WTC11 (cell line): ENCODE results near the gene RNF149.

Experiments
- ARID4B ChIP-seq: sonication (generic); formaldehyde crosslinking; IDR thresholded peaks from 2 replicates; pipeline ENCODE4 v1.8.0; 2023; ENCODE audit warnings: missing genetic modification reagents, mild to moderate bottlenecking, borderline replicate concordance
- ATF6 ChIP-seq: sonication (generic); formaldehyde crosslinking; IDR thresholded peaks from 2 replicates; pipeline ENCODE4 v1.8.1; 2023; ENCODE audit warnings: mild to moderate bottlenecking, missing genetic modification reagents
- CTCF ChIP-seq: fragments of 200-600 bp; IDR thresholded peaks from 2 replicates; pipeline ENCODE4 v1.8.0; 2022; ENCODE audit warnings: antibody characterized with exemption
- ELF4 ChIP-seq: sonication (generic); formaldehyde crosslinking; IDR thresholded peaks from 2 replicates; pipeline ENCODE4 v1.8.1; 2022; ENCODE audit warnings: low read depth, mild to moderate bottlenecking, moderate library complexity, missing genetic modification reagents
- IRF2 ChIP-seq: sonication (generic); formaldehyde crosslinking; IDR thresholded peaks from 2 replicates; pipeline ENCODE4 v1.8.0; 2022; ENCODE audit warnings: low read depth, missing genetic modification reagents, borderline replicate concordance
- USF1 ChIP-seq: sonication (generic); formaldehyde crosslinking; IDR thresholded peaks from 2 replicates; pipeline ENCODE4 v1.8.0; 2022; ENCODE audit warnings: mild to moderate bottlenecking, missing genetic modification reagents
- USF2 ChIP-seq: sonication (generic); formaldehyde crosslinking; IDR thresholded peaks from 2 replicates; pipeline ENCODE4 v1.8.1; 2023; ENCODE audit warnings: mild to moderate bottlenecking, missing genetic modification reagents, moderate library complexity

GRCh38 chr2:101296371-101296770 is 12.1 kb downstream of the RNF149 start:
- no peak for TF ChIP-seq ELF4 (CRISPR knock-in tag)
- TF ChIP-seq ARID4B (CRISPR knock-in tag) = no peak
- TF ChIP-seq CTCF = no peak
- TF ChIP-seq ATF6 (CRISPR knock-in tag) = no peak
- no peak for TF ChIP-seq USF1 (CRISPR knock-in tag)
- TF ChIP-seq USF2 (CRISPR knock-in tag) = no peak
- TF ChIP-seq IRF2 (CRISPR knock-in tag) = no peak
